Loucy (cell line): ENCODE results near the gene TCP1.

Experiments used
- H2AFZ ChIP-seq: fragments of 200-600 bp; sonication (generic); 2 replicates; pipeline ENCODE4 v1.6.0; 2016; ENCODE audit warnings: antibody characterized with exemption, mild to moderate bottlenecking, low read length, moderate library complexity
- H3F3A ChIP-seq: fragments of 200-600 bp; 2 replicates; pipeline ENCODE4 v1.6.0; 2016; ENCODE audit warnings: antibody characterized with exemption, low read depth, mild to moderate bottlenecking
- H3K27me3 ChIP-seq: fragments of 200-600 bp; sonication (generic); 2 replicates; pipeline ENCODE4 v1.6.1; 2014; ENCODE audit warnings: low read length, mild to moderate bottlenecking; ENCODE audit not compliant: insufficient read depth, poor library complexity, severe bottlenecking
- H3K36me3 ChIP-seq: fragments of 200-600 bp; sonication (generic); 2 replicates; pipeline ENCODE4 v1.6.1; 2016; ENCODE audit warnings: low read length; ENCODE audit not compliant: insufficient read depth
- H3K4me1 ChIP-seq: fragments of 200-600 bp; sonication (generic); 2 replicates; pipeline ENCODE4 v1.5.1; 2014; ENCODE audit warnings: low read length, mild to moderate bottlenecking; ENCODE audit not compliant: insufficient read depth, poor library complexity, severe bottlenecking
- H3K4me2 ChIP-seq: fragments of 200-600 bp; sonication (generic); 2 replicates; pipeline ENCODE4 v1.6.0; 2014; ENCODE audit warnings: antibody characterized with exemption, low read length, low read depth, mild to moderate bottlenecking; ENCODE audit not compliant: poor library complexity, severe bottlenecking
- H3K4me3 ChIP-seq: fragments of 200-600 bp; sonication (generic); 2 replicates; pipeline ENCODE4 v1.5.1; 2014; ENCODE audit warnings: low read length, mild to moderate bottlenecking, mixed read lengths; ENCODE audit not compliant: poor library complexity, severe bottlenecking
- H3K79me2 ChIP-seq: fragments of 200-600 bp; sonication (generic); 2 replicates; pipeline ENCODE4 v1.6.1; 2014; ENCODE audit warnings: low read length; ENCODE audit not compliant: insufficient read depth
- H3K9ac ChIP-seq: fragments of 200-600 bp; sonication (generic); 2 replicates; pipeline ENCODE4 v1.6.0; 2014; ENCODE audit warnings: mild to moderate bottlenecking, low read depth, low read length, moderate library complexity; ENCODE audit not compliant: poor library complexity, severe bottlenecking
- H3K9me2 ChIP-seq: fragments of 200-600 bp; sonication (generic); replicated peaks from 2 replicates; pipeline ENCODE4 v1.6.1; 2016; ENCODE audit warnings: low read depth, low read length, mixed read lengths
- H3K9me3 ChIP-seq: fragments of 200-600 bp; sonication (generic); 2 replicates; pipeline ENCODE4 v1.6.1; 2014; ENCODE audit warnings: mild to moderate bottlenecking, antibody characterized with exemption, low read length, low read depth; ENCODE audit not compliant: insufficient read depth
- H4K20me1 ChIP-seq: fragments of 200-600 bp; sonication (generic); 2 replicates; pipeline ENCODE4 v1.6.0; 2014; ENCODE audit warnings: antibody characterized with exemption, low read length, mild to moderate bottlenecking; ENCODE audit not compliant: insufficient read depth, poor library complexity, severe bottlenecking
- CTCF ChIP-seq: fragments of 200-600 bp; sonication (generic); conservative IDR thresholded peaks from 2 replicates; pipeline ENCODE4 v1.5.1; 2014; ENCODE audit warnings: mild to moderate bottlenecking, antibody characterized with exemption, low read length
- EZH2phosphoT487 ChIP-seq: fragments of 200-600 bp; IDR thresholded peaks from 2 replicates; pipeline ENCODE4 v1.6.1; 2018; ENCODE audit warnings: antibody characterized with exemption, mild to moderate bottlenecking, moderate library complexity, borderline replicate concordance

TCP1 gene

GRCh38 chr6:159829526-159829925 lies 40.1 kb upstream of the TCP1 start:
- Histone ChIP-seq H3K9me3 (no peaks in the 10 kb centered on the region), H3K4me2 (peak overlapping the region; percentile 84), H4K20me1 (no peaks in the 10 kb centered on the region), H3K27me3 (no peaks in the 10 kb centered on the region), H3K9me2 (no peaks in the 10 kb centered on the region), H3K4me1 (peaks cover 64% of the 10 kb centered on the region), H3F3A (no peaks in the 10 kb centered on the region), H3K36me3 (no peaks in the 10 kb centered on the region), H3K9ac (peak overlapping the region; percentile 63), H3K79me2 (no peaks in the 10 kb centered on the region), H3K4me3 (peak overlapping the region; percentile 64), H2AFZ (peak overlapping the region; percentile 66)
- TF ChIP-seq EZH2phosphoT487 (no peak), CTCF (no peak)

GRCh38 chr6:159828074-159828473 lies 38.7 kb upstream of the TCP1 start:
- no peak overlapping the region for H3K9ac ChIP-seq
- H3K9me3 ChIP-seq = no peaks in the 10 kb centered on the region
- H3K36me3 ChIP-seq = no peaks in the 10 kb centered on the region
- H3K79me2 ChIP-seq = no peaks in the 10 kb centered on the region
- no peak overlapping the region for H2AFZ ChIP-seq
- no peaks in the 10 kb centered on the region for H3K9me2 ChIP-seq
- no peaks in the 10 kb centered on the region for H4K20me1 ChIP-seq
- H3K4me2 ChIP-seq = no peak overlapping the region
- H3K4me1 ChIP-seq = peaks cover 49% of the 10 kb centered on the region
- no peaks in the 10 kb centered on the region for H3K27me3 ChIP-seq
- TF ChIP-seq CTCF (no peak), EZH2phosphoT487 (no peak)
- no peaks in the 10 kb centered on the region for H3F3A ChIP-seq
- H3K4me3 ChIP-seq = no peak overlapping the region

GRCh38 chr6:159826968-159827647 lies 37.7 kb upstream of the TCP1 start:
- no peak for TF ChIP-seq CTCF
- no peak for TF ChIP-seq EZH2phosphoT487
- Histone ChIP-seq H3K9me3 (no peaks in the 10 kb centered on the region), H2AFZ (no peak overlapping the region), H3K9ac (no peak overlapping the region), H3K36me3 (no peaks in the 10 kb centered on the region), H3K4me2 (no peak overlapping the region), H3K4me3 (no peak overlapping the region), H4K20me1 (no peaks in the 10 kb centered on the region), H3K27me3 (no peaks in the 10 kb centered on the region), H3K79me2 (no peaks in the 10 kb centered on the region), H3F3A (no peaks in the 10 kb centered on the region), H3K4me1 (peaks cover 41% of the 10 kb centered on the region), H3K9me2 (no peaks in the 10 kb centered on the region)
